Activated CD8-positive, alpha-beta memory T cell treated with anti-CD3 and anti-CD28 coated beads for 4 hours (primary cell): Measurements from ENCODE around the gene EHBP1.
"Not testable (repeated sequence)": the region's sequence is repeated elsewhere in the genome, so short reads cannot be mapped to it uniquely, and the experiment has no call there.

Experiments
- DNase-seq, 2 donors: peaks; one replicate each; pipeline ENCODE4 v3.0.0-alpha.2; 2020; ENCODE audit warnings: low read depth in 2 of 2

EHBP1 gene

GRCh38 chr2:63066838-63067237 is 361.3 kb downstream of the EHBP1 start:
- no peak for DNase-seq

GRCh38 chr2:63071664-63072063 is 366.2 kb downstream of the EHBP1 start:
- no peak for DNase-seq

- DNase-seq, result no peak
Observed at GRCh38 chr2:63073994-63074393, 368.5 kb downstream of the EHBP1 start.

- not testable (repeated sequence) for DNase-seq
Observed at GRCh38 chr2:63074399-63074798, 368.9 kb downstream of the EHBP1 start.

- no peak for DNase-seq
Observed at GRCh38 chr2:63078852-63079606, 373.5 kb downstream of the EHBP1 start.

- DNase-seq, result no peak
Observed at GRCh38 chr2:63081404-63081803, 375.9 kb downstream of the EHBP1 start.

GRCh38 chr2:63086687-63087086 is 381.2 kb downstream of the EHBP1 start:
- DNase-seq, result no peak

- no peak for DNase-seq
Observed at GRCh38 chr2:63092401-63092800, 386.9 kb downstream of the EHBP1 start.

- DNase-seq, result no peak
Observed at GRCh38 chr2:63092857-63093256, 387.3 kb downstream of the EHBP1 start.

- no peak for DNase-seq
Observed at GRCh38 chr2:63093502-63093901, 388.0 kb downstream of the EHBP1 start.
